Fibroblast of pulmonary artery (primary cell): Measurements from ENCODE around the gene RARRES1.

Source experiments
- DNase-seq: peaks from one replicate; pipeline ENCODE4 v3.0.0-alpha.2; 2010; ENCODE audit warnings: low read depth
- H3K4me3 ChIP-seq: replicated peaks from 2 replicates; pipeline ENCODE4 v1.5.1; 2011; ENCODE audit warnings: low read depth, mild to moderate bottlenecking, control low read depth, low read length, moderate library complexity
- TF ChIP-seq, protein P1 (sequence below): IDR thresholded peaks from 2 replicates; pipeline ENCODE4 v1.5.1; 2011; ENCODE audit warnings: mild to moderate bottlenecking, control low read depth, low read length, inconsistent platforms; ENCODE audit errors: missing control alignments

The RARRES1 gene

DNA sequence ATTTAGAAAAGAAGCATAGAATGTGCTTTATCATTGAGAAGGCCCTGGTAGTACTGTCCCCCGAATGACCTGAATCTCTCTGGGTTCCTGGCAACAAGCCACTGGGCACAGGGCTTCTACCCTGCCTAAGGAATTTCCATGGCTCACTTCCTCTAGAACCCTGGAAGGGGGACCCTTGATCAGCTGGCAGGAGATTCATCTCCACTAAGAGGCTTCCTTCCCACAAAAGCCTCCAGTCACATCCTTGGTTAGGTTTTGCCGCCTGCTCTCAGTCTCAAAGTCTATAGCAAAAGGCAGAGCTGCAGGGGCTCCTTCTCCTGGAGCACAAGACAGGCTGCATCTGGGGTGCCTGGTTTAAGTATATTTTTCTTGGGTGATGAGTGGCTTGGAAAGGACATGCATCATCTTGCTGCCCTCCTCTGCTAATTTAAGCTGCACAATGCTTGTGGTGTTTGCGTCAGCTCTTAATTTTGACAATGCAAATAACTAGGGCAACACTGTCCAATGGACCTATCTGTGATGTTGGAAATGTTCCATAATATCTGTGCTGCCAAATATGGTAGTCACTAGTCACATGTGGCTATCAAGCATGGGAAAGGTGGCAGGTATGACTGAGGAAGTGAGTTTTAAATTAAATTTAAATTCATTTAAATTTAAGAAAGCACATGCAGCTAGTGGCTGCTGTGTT, 33.4 kb upstream of the RARRES1 start:
- TF ChIP-seq, protein P1, sequence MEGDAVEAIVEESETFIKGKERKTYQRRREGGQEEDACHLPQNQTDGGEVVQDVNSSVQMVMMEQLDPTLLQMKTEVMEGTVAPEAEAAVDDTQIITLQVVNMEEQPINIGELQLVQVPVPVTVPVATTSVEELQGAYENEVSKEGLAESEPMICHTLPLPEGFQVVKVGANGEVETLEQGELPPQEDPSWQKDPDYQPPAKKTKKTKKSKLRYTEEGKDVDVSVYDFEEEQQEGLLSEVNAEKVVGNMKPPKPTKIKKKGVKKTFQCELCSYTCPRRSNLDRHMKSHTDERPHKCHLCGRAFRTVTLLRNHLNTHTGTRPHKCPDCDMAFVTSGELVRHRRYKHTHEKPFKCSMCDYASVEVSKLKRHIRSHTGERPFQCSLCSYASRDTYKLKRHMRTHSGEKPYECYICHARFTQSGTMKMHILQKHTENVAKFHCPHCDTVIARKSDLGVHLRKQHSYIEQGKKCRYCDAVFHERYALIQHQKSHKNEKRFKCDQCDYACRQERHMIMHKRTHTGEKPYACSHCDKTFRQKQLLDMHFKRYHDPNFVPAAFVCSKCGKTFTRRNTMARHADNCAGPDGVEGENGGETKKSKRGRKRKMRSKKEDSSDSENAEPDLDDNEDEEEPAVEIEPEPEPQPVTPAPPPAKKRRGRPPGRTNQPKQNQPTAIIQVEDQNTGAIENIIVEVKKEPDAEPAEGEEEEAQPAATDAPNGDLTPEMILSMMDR: no peak

DNA sequence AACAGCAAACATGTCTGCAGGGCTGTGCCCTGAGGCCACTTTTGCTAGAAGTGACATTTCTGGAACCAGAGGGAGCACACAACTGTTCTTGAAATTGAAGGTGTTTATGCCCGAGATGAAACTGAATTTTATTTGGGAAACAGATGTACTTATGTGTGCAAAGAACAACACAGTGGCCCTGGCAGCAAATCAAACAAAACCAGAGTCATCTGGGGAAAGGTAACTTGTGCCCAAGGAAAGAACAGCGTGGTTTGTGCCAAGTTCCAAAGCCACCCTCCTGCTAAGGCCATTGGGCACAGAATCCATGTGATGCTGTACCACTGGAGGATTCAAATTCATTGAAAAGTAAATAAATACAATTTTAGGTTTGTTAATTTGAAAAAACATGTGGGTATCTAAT, 31.2 kb upstream of the RARRES1 start:
- no peak for DNase-seq
- TF ChIP-seq, protein P1: no peak
- no peak overlapping the region for H3K4me3 ChIP-seq

More for the DNA sequence above, 33.4 kb upstream of the RARRES1 start:
- H3K4me3 ChIP-seq: no peak overlapping the region
- no peak for DNase-seq

DNA sequence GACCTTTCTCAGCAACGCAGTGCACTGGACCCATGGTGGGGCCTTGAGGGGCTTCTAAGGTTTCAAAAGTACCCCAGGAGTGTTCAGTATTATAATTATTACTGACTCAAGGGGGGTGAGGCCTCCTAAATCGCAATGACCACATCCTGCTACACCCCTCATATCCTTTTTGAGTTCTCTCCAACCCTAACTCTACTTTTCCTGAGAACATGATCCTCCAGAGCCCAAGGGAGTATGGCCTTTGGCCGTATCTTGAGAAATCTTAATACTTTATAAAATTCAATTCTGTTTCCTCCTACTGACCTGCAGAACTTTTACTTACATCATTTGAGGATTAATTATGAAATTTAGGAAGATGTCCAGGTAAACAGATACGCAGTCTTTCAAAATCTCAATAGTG, 30.4 kb upstream of the RARRES1 start:
- DNase-seq: no peak
- H3K4me3 ChIP-seq: no peak overlapping the region
- TF ChIP-seq, protein P1: no peak

DNA sequence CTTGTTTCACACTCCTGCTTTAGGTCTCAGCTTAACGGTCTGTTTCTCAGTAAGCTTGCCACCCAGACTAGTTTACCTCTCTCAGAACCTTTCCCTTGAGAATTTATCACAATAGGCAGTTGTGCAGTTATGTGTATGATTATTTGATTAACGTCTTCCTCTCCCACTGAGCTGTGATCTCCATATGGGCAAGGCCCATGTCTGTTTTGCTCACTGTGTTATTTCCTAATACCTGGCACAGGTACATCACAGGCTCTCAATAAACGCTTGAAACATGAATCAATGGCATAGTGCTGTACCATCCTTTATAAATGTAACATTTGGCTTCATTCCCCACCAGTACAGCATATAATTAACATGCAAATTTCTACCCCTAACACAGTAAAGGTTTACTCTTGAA, 29.1 kb upstream of the RARRES1 start:
- no peak overlapping the region for H3K4me3 ChIP-seq
- TF ChIP-seq, protein P1: no peak
- DNase-seq: no peak

DNA sequence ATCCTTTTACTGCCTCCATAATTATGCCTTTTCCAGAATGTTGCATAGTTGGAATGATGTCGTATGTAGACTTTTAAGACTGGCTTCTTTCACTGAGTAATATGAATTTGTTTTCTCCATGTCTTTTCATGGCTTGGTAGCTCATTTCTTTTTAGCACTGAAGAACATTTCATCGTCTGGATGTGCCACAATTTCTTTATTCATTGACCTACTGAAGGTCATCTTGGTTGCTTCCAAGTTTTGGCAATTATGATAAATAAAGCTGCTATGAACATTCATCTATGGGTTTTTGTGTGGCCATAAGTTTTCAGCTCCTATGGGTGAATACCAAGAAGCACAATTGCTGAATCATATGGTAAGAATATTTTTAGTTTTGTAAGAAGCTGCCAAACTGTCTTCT, 23.2 kb upstream of the RARRES1 start:
- TF ChIP-seq, protein P1: no peak
- DNase-seq: no peak
- H3K4me3 ChIP-seq: no peak overlapping the region

DNA sequence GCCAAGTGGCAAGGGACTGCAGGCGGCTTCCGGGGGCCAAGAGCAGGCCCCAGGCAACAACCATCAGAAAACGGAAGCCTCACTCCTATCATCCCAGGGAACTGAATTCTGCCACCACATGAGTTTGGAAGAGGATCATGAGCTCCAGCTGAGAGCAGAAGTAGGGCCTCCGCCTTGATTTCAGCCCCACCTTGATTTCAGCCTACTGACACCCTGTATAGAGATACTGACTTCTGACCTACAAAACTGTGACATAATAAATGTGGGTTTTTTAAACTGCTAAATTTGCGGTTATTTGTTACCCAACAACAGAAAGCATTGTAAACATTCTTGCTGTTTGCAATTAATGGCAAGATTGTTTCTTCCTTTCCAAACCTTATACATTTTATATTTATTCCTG, 21.6 kb upstream of the RARRES1 start:
- TF ChIP-seq, protein P1: no peak
- no peak for DNase-seq
- no peak overlapping the region for H3K4me3 ChIP-seq

DNA sequence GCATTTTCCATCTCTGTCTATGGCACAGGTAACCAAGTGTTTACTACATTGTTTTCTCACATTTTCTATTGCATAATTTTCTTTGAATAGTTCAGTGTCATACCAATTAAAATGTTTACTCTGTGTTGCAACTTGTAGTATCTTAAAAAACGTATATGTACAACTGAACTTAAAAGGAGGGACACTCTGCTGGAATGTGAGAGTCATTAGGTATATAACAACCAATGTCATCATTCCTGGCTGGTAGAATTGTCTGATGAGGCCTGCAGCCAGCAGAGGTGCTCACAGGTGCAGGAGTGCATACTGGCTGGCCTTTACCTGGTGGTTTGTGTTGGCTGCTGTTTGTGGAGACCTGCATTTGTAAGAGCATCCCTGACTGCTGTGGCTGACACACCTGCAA, 19.1 kb upstream of the RARRES1 start:
- DNase-seq: no peak
- TF ChIP-seq, protein P1: no peak
- H3K4me3 ChIP-seq: no peak overlapping the region
